Liver (tissue), 9 donors: ENCODE measurements around the gene CDK5. TPM values are rescaled to one million over a fixed set of nuclear protein-coding genes. Genes with fewer than 3 reads are reported as not detected.
"Not testable (repeated sequence)": the region's sequence is repeated elsewhere in the genome, so short reads cannot be mapped to it uniquely, and the experiment has no call there.

Source experiments
- DNase-seq: peaks from one replicate; pipeline ENCODE4 v3.0.0-alpha.2; 2017; ENCODE audit warnings: low spot score
- H3K27ac ChIP-seq, 2 donors: one replicate each; pipeline ENCODE4 v1.7.0; 2013; ENCODE audit warnings: inconsistent platforms in 2 of 2, low read length in 2 of 2, control low read depth in 1 of 2, low read depth in 1 of 2, mild to moderate bottlenecking in 1 of 2
- H3K27me3 ChIP-seq, 4 donors: one replicate each; pipeline versions ENCODE4 v1.6.1 to v1.7.0; 2013; ENCODE audit warnings: low read length in 3 of 4, inconsistent platforms in 1 of 4, mild to moderate bottlenecking in 1 of 4, moderate library complexity in 1 of 4; ENCODE audit not compliant: control insufficient read depth in 4 of 4, insufficient read depth in 4 of 4
- H3K36me3 ChIP-seq, 4 donors: one replicate each; pipeline versions ENCODE4 v1.6.1 to v1.7.0; 2013; ENCODE audit warnings: low read length in 3 of 4, mild to moderate bottlenecking in 3 of 4, low read depth in 1 of 4, moderate library complexity in 1 of 4; ENCODE audit not compliant: control insufficient read depth in 4 of 4, insufficient read depth in 3 of 4
- H3K4me1 ChIP-seq, 4 donors: one replicate each; pipeline versions ENCODE4 v1.6.1 to v1.7.0; 2013; ENCODE audit warnings: low read length in 3 of 4, mild to moderate bottlenecking in 3 of 4, moderate library complexity in 1 of 4; ENCODE audit not compliant: control insufficient read depth in 4 of 4, insufficient read depth in 4 of 4
- H3K4me3 ChIP-seq, 3 donors: one replicate each; pipeline versions ENCODE4 v1.6.1 to v1.7.0; 2013; ENCODE audit warnings: low read length in 3 of 3, control low read depth in 1 of 3, low read depth in 1 of 3, mild to moderate bottlenecking in 1 of 3
- H3K9ac ChIP-seq, 2 donors: one replicate each; pipeline ENCODE4 v1.7.0; 2013; ENCODE audit warnings: low read length in 2 of 2, mild to moderate bottlenecking in 2 of 2, moderate library complexity in 2 of 2, control low read depth in 1 of 2, low read depth in 1 of 2
- H3K9me3 ChIP-seq, 4 donors: one replicate each; pipeline versions ENCODE4 v1.6.1 to v1.7.0; 2013; ENCODE audit warnings: low read length in 3 of 4; ENCODE audit not compliant: control insufficient read depth in 4 of 4
- FOXA1 ChIP-seq: IDR thresholded peaks from 2 replicates; pipeline ENCODE4 v1.6.1; 2016; ENCODE audit warnings: antibody characterized with exemption
- HNF4A ChIP-seq, 2 donors: conservative IDR thresholded peaks; 2 replicates each; pipeline ENCODE4 v1.6.1; 2016; ENCODE audit warnings: antibody characterized with exemption in 2 of 2, mild to moderate bottlenecking in 2 of 2
- JUND ChIP-seq, 2 donors: IDR thresholded peaks; 2 replicates each; pipeline ENCODE4 v1.6.1; 2016; ENCODE audit warnings: antibody characterized with exemption in 2 of 2
- NR2F2 ChIP-seq: IDR thresholded peaks from 2 replicates; pipeline ENCODE4 v1.6.1; 2016; ENCODE audit warnings: antibody characterized with exemption
- RAD21 ChIP-seq, 2 donors: IDR thresholded peaks; 2 replicates each; pipeline ENCODE4 v1.6.1; 2016; ENCODE audit warnings: antibody characterized with exemption in 2 of 2, mild to moderate bottlenecking in 2 of 2
- YY1 ChIP-seq: IDR thresholded peaks from 2 replicates; pipeline ENCODE4 v1.6.1; 2016; ENCODE audit warnings: antibody characterized with exemption, mild to moderate bottlenecking
- WGBS: extraction: QIAGEN DNeasy Blood & Tissue Kit; methylation state at CpG from one replicate; pipeline ENCODE4 v1.1.7; 2013; 5-methylcytosine and 5-hydroxymethylcytosine counted together
- polyA plus RNA-seq, 2 donors: library from polyadenylated mRNA; stranded (reverse) in 1 of 2; unstranded in 1 of 2; fragments of 200-250 nt in 1 of 2; fragments of >200 nt in 1 of 2; fragmentation: Nextera tagmentation in 1 of 2; extraction: Ambion mirVana in 1 of 2; gene quantifications; one replicate each; pipeline versions ENCODE4 v1.2.1 to v1.2.3, GENCODE V29; 2013 to 2015
- total RNA-seq, 2 donors: library from RNA; depleted of rRNA; stranded (reverse); fragments of >200 nt; gene quantifications; one replicate each; pipeline ENCODE4 v1.2.3, GENCODE V29; 2014
- TF ChIP-seq, protein P1 (sequence below): IDR thresholded peaks from 2 replicates; pipeline ENCODE4 v1.6.1; 2016; ENCODE audit warnings: antibody characterized with exemption
- TF ChIP-seq, protein P2 (sequence below): fragments of 150-350 bp; IDR thresholded peaks from 2 replicates; pipeline ENCODE4 v1.5.1; 2017; ENCODE audit warnings: improper control_type of control experiment, low read depth, low read length; ENCODE audit not compliant: missing input control
- TF ChIP-seq, protein P3 (sequence below): IDR thresholded peaks from 2 replicates; pipeline ENCODE4 v1.6.1; 2016; ENCODE audit warnings: antibody characterized with exemption
- donor health status: healthy.
- donor health status: healthy.
- donor health status: healthy.
- donor health status: healthy.
- donor health status: healthy.

CDK5 gene
- total and polyA plus RNA-seq, 4 donors, result 4.0 to 9.0 (median 7.4) TPM

DNA sequence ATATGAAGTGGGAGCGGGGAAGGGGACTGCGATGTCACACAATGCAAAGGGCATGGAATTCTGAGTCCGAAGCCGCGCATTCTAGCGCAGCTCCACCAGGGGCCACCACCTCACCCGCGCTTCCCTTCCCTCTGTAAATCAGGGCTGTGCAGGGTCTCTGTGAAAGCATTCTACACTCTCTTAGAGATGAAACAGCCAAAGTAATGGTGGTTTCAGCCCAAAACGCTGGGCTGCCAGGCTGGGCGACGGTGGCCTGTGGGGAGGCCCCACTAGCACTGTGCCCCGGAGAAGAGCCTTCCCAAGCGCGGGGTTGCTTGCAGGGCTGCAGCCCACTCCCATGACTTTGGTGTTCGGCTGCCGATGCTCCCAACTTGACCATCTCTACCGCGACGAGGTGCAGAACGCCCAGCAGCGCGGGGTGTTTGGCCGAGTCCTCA is 44.8 kb downstream of the CDK5 start:
- Histone ChIP-seq H3K9ac (no peak overlapping the region), H3K27ac (no peak overlapping the region), H3K4me1 (peaks cover 3 to 23% (median 9%) of the 10 kb centered on the region in 4 donors), H3K4me3 (no peak overlapping the region), H3K27me3 (peaks cover 0 to 4% (median under 1%) of the 10 kb centered on the region in 4 donors), H3K9me3 (no peaks in the 10 kb centered on the region), H3K36me3 (no peaks in the 10 kb centered on the region)
- TF ChIP-seq HNF4A (conservative IDR thresholded peaks at IDR 0.05) (no peak), YY1 (no peak), NR2F2 (no peak), RAD21 (IDR thresholded peaks at IDR 0.05) (peak; percentile 31 to 64)
- TF ChIP-seq, protein P1, sequence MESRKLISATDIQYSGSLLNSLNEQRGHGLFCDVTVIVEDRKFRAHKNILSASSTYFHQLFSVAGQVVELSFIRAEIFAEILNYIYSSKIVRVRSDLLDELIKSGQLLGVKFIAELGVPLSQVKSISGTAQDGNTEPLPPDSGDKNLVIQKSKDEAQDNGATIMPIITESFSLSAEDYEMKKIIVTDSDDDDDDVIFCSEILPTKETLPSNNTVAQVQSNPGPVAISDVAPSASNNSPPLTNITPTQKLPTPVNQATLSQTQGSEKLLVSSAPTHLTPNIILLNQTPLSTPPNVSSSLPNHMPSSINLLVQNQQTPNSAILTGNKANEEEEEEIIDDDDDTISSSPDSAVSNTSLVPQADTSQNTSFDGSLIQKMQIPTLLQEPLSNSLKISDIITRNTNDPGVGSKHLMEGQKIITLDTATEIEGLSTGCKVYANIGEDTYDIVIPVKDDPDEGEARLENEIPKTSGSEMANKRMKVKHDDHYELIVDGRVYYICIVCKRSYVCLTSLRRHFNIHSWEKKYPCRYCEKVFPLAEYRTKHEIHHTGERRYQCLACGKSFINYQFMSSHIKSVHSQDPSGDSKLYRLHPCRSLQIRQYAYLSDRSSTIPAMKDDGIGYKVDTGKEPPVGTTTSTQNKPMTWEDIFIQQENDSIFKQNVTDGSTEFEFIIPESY, result no peak
- TF ChIP-seq, protein P2, sequence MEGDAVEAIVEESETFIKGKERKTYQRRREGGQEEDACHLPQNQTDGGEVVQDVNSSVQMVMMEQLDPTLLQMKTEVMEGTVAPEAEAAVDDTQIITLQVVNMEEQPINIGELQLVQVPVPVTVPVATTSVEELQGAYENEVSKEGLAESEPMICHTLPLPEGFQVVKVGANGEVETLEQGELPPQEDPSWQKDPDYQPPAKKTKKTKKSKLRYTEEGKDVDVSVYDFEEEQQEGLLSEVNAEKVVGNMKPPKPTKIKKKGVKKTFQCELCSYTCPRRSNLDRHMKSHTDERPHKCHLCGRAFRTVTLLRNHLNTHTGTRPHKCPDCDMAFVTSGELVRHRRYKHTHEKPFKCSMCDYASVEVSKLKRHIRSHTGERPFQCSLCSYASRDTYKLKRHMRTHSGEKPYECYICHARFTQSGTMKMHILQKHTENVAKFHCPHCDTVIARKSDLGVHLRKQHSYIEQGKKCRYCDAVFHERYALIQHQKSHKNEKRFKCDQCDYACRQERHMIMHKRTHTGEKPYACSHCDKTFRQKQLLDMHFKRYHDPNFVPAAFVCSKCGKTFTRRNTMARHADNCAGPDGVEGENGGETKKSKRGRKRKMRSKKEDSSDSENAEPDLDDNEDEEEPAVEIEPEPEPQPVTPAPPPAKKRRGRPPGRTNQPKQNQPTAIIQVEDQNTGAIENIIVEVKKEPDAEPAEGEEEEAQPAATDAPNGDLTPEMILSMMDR, result peak; percentile 29
- no peak for DNase-seq
- WGBS, result 40% methylated on average over 23 of the region's 23 CpGs

DNA sequence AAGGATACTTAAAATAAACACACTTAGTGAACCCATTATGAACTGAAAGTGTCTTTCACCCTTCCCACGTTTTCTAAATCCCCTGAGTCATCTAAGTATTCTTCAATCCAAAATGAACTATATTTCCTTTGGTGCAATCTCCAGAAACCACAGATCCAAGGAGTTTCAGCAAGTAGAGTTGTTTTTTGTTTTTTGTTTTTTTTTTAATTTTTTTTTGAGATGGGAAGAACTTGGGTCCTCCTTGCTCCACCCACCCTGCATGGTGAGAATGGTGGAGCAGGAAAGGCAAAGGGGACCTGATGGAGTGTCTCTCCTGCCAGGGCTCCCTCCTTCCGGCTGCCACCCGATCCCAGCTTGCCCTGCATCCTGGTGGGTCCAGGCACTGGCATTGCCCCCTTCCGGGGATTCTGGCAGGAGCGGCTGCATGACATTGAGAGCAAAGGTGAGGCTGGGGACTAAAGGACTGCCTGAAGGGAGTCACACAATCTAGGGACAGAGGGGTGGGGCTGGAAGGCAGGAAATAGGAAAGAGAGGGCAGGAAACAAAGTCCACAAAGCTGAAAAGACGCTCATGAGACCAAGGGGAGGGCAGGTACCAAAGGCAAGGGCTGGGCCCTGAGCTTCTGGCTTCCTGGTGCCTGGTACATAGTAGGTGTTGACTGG is 45.5 kb downstream of the CDK5 start:
- H3K9ac ChIP-seq, result no peak overlapping the region
- 43% methylated on average over 6 of the region's 6 CpGs for WGBS
- DNase-seq, result no peak
- no peaks in the 10 kb centered on the region for H3K36me3 ChIP-seq
- H3K4me1 ChIP-seq, result peaks cover 2 to 29% (median 9%) of the 10 kb centered on the region in 4 donors
- H3K4me3 ChIP-seq, result no peak overlapping the region
- TF ChIP-seq JUND (IDR thresholded peaks at IDR 0.05), result no peak
- H3K27me3 ChIP-seq, result peaks cover 0 to 4% (median under 1%) of the 10 kb centered on the region in 4 donors
- no peak overlapping the region for H3K27ac ChIP-seq
- no peaks in the 10 kb centered on the region for H3K9me3 ChIP-seq

DNA sequence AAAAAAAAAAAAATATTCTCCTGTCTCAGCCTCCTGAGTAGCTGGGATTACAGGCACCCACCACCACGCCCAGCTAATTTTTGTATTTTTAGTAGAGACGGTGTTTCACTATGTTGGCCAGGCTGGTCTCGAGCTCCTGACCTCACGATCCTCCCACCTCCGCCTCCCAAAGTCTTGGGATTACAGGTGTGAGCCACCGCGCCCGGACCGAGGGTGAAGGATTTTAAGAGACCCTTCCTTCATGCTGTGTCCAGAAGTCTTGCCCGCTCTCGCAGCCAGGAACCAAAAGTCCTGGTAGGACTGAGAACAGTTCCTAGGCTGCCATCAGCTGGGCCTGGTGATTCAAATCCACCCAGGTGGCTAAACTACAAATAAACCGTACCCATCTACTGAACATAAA is 46.1 kb downstream of the CDK5 start:
- DNase-seq, result not testable (repeated sequence)
- 85% methylated on average over 12 of the region's 12 CpGs for WGBS

DNA sequence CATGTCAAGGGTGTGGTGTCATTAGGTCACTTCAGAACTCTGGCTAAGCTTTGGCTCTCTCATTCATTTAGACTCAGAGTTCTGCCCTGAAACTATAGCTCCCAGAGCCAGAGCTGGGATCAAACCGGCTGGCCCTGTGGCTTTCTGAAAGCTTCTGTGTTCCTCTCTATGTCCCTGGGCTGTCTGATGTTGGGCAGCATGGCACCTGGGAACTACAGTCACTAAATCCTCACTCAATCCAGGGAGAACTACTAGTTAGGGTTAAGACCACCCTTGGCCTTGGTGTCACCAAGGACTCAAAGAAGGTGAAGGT is 46.6 kb downstream of the CDK5 start:
- peaks cover 0 to 4% (median under 1%) of the 10 kb centered on the region in 4 donors for H3K27me3 ChIP-seq
- TF ChIP-seq FOXA1, result no peak
- TF ChIP-seq, protein P2, result no peak
- TF ChIP-seq, protein P3, sequence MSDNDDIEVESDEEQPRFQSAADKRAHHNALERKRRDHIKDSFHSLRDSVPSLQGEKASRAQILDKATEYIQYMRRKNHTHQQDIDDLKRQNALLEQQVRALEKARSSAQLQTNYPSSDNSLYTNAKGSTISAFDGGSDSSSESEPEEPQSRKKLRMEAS, result no peak
- DNase-seq, result no peak
- H3K36me3 ChIP-seq, result no peaks in the 10 kb centered on the region
- WGBS, result 75% methylated on average over 1 of the region's 1 CpG
- H3K9me3 ChIP-seq, result no peaks in the 10 kb centered on the region
- no peak overlapping the region for H3K9ac ChIP-seq
- H3K4me3 ChIP-seq, result no peak overlapping the region
- peaks cover 2 to 32% (median 10%) of the 10 kb centered on the region in 4 donors for H3K4me1 ChIP-seq
- no peak overlapping the region for H3K27ac ChIP-seq

More for the DNA sequence above, 46.1 kb downstream of the CDK5 start:
- not testable (repeated sequence) for H3K9ac ChIP-seq, H3K9me3 ChIP-seq, H3K36me3 ChIP-seq, H3K27me3 ChIP-seq, H3K27ac ChIP-seq, H3K4me3 ChIP-seq
- H3K4me1 ChIP-seq, result peaks cover 2 to 32% (median 10%) of the 10 kb centered on the region in 4 donors
